Right lobe of liver (tissue), 6 donors: ENCODE measurements around the gene ALDH1L1. TPM values are rescaled to one million over a fixed set of nuclear protein-coding genes. Genes with fewer than 3 reads are reported as not detected.

Experiments
- ATAC-seq, 4 donors: fragments of 200-7000 bp; cut with Tn5 transposase; one replicate each; pipeline ENCODE4 v1.9.1; 2020; ENCODE audit warnings: mild to moderate bottlenecking in 4 of 4, moderate library complexity in 4 of 4
- DNase-seq, 3 donors: peaks; one replicate each; pipeline ENCODE4 v3.0.0-alpha.2; 2020
- H3K27ac ChIP-seq, 3 donors: fragments of 200-600 bp; one replicate each; pipeline ENCODE4 v1.8.0; 2022
- H3K27me3 ChIP-seq, 2 donors: fragments of 200-600 bp; one replicate each; pipeline ENCODE4 v1.8.0; 2022
- H3K36me3 ChIP-seq, 4 donors: fragments of 200-600 bp; sonication (generic) in 1 of 4; one replicate each; pipeline versions ENCODE4 v1.5.1 to v1.8.0; 2017 to 2022; ENCODE audit warnings: control low read depth in 1 of 4
- H3K4me1 ChIP-seq, 4 donors: fragments of 200-600 bp; sonication (generic) in 1 of 4; one replicate each; pipeline versions ENCODE4 v1.5.1 to v1.8.0; 2017 to 2022; ENCODE audit warnings: control low read depth in 1 of 4
- H3K4me3 ChIP-seq, 3 donors: fragments of 200-600 bp; one replicate each; pipeline ENCODE4 v1.8.0; 2022
- H3K9me3 ChIP-seq, 4 donors: fragments of 200-600 bp; sonication (generic) in 1 of 4; one replicate each; pipeline versions ENCODE4 v1.5.1 to v1.8.0; 2017 to 2022; ENCODE audit warnings: control low read depth in 1 of 4
- POLR2A ChIP-seq: fragments of 450-650 bp; IDR thresholded peaks from one replicate; pipeline ENCODE4 v1.6.1; 2017; ENCODE audit warnings: antibody characterized with exemption, mild to moderate bottlenecking
- WGBS: methylation state at CpG from one replicate; pipeline ENCODE4 v1.1.6; 2018; ENCODE audit warnings: low coverage, low lambda C conversion rate; ENCODE audit not compliant: insufficient coverage; ENCODE audit errors: missing lambda C conversion rate; 5-methylcytosine and 5-hydroxymethylcytosine counted together
- intact Hi-C, 2 donors: fragments of 100-400 bp; cut with DNase I; formaldehyde crosslinking; loops; one replicate each; pipeline versions ENCODE4 v1.11.2 to v1.14.1; 2022
- total RNA-seq, 6 experiments: library from RNA; depleted of rRNA in 2 of 6; stranded (reverse); fragments of >200 nt in 2 of 6; fragmentation: NEBNext Ultra II Directional in 3 of 6; extraction: Animal tissue kit (Norgen Biotek cat#: 25700) in 3 of 6; gene quantifications; one replicate each; pipeline versions ENCODE4 v1.1.0 to v1.2.4, GENCODE V29; 2016 to 2023
- TF ChIP-seq, protein P1 (sequence below), 4 donors: fragments of 200-600 bp in 3 of 4; fragments of 450-650 bp in 1 of 4; IDR thresholded peaks; one replicate each; pipeline versions ENCODE4 v1.5.1 to v1.8.0; 2016 to 2022; ENCODE audit warnings: antibody characterized with exemption in 4 of 4, mild to moderate bottlenecking in 2 of 4
- donor health status: DM: no; HTN: yes; CAD: no.
- donor health status: DM: no; HTN: no; CAD: no.
- donor health status: DM: no; HTN: no; CAD: no.
- donor health status: DM: no; HTN: yes; CAD: no.
- donor health status: DM: no; HTN: yes; CAD: no.

ALDH1L1 gene
- total RNA-seq, 6 experiments from 2014 or later, result 94.9 to 962 (median 353) TPM

DNA sequence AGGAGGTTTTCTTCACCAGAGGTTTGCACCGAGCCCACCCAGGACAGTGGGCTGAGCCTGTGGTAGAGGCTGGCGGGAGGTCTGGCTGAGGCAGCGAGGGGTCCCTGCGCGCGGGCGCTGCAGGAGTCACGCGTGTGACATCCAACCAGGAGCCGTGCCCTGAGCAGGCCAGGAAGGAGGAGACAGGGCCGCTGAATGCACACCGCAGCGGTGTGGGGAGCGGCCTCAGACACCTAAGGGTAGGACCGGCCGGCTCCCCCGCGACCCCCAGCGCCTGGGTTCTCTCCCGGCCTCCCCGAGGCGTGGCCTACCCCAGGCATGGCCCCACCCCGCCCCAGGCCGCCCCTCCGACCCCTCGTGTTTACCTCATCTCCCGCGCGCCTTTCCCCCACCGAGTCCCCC lies 96.9 kb downstream of the ALDH1L1 start:
- TF ChIP-seq POLR2A, result no peak
- TF ChIP-seq, protein P1, sequence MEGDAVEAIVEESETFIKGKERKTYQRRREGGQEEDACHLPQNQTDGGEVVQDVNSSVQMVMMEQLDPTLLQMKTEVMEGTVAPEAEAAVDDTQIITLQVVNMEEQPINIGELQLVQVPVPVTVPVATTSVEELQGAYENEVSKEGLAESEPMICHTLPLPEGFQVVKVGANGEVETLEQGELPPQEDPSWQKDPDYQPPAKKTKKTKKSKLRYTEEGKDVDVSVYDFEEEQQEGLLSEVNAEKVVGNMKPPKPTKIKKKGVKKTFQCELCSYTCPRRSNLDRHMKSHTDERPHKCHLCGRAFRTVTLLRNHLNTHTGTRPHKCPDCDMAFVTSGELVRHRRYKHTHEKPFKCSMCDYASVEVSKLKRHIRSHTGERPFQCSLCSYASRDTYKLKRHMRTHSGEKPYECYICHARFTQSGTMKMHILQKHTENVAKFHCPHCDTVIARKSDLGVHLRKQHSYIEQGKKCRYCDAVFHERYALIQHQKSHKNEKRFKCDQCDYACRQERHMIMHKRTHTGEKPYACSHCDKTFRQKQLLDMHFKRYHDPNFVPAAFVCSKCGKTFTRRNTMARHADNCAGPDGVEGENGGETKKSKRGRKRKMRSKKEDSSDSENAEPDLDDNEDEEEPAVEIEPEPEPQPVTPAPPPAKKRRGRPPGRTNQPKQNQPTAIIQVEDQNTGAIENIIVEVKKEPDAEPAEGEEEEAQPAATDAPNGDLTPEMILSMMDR (IDR thresholded peaks at IDR 0.05), result no peak
- peak in 2 of 3 donors; percentile 49 to 72 for DNase-seq
- Histone ChIP-seq H3K27ac (peak overlapping the region; percentile 67 to 86 (median 81)), H3K4me1 (no peaks in the 10 kb centered on the region), H3K9me3 (no peaks in the 10 kb centered on the region), H3K36me3 (no peaks in the 10 kb centered on the region), H3K4me3 (peak overlapping the region; percentile 67 to 90 (median 78)), H3K27me3 (no peaks in the 10 kb centered on the region)
- intact Hi-C loops, result no loop called here
- WGBS, result 0% methylated on average over 1 of the region's 30 CpGs
- ATAC-seq, result peak; percentile 64 to 71 (median 69)

- no peaks in the 10 kb centered on the region for H3K4me1 ChIP-seq
- H3K9me3 ChIP-seq, result no peaks in the 10 kb centered on the region
- no peaks in the 10 kb centered on the region for H3K27me3 ChIP-seq
- intact Hi-C loops, result no loop called here
- H3K27ac ChIP-seq, result peak overlapping the region in 1 of 3 donors; percentile 81
- no peaks in the 10 kb centered on the region for H3K36me3 ChIP-seq
- no peak for TF ChIP-seq POLR2A
- TF ChIP-seq, protein P1 (IDR thresholded peaks at IDR 0.05), result no peak
- H3K4me3 ChIP-seq, result peak overlapping the region; percentile 67 to 90 (median 78)
- WGBS, result 36% methylated on average over 3 of the region's 3 CpGs
- ATAC-seq, result no peak
- DNase-seq, result no peak
These were observed 97.3 kb downstream of the ALDH1L1 start for GRCh38 chr3:126083138-126083445.

GRCh38 chr3:126082362-126083137 lies 97.8 kb downstream of the ALDH1L1 start:
- intact Hi-C loops, result no loop called here
- Histone ChIP-seq H3K9me3 (no peaks in the 10 kb centered on the region), H3K36me3 (no peaks in the 10 kb centered on the region), H3K4me3 (no peak overlapping the region), H3K27me3 (no peaks in the 10 kb centered on the region), H3K4me1 (no peaks in the 10 kb centered on the region), H3K27ac (no peak overlapping the region)
- TF ChIP-seq, protein P1 (IDR thresholded peaks at IDR 0.05), result no peak
- TF ChIP-seq POLR2A, result no peak
- WGBS, result no CpG with 5 or more reads among the region's 15 CpGs
- no peak for ATAC-seq
- no peak for DNase-seq

GRCh38 chr3:126081618-126082361 lies 98.6 kb downstream of the ALDH1L1 start:
- Histone ChIP-seq H3K27me3 (no peaks in the 10 kb centered on the region), H3K4me3 (no peak overlapping the region), H3K36me3 (no peaks in the 10 kb centered on the region), H3K4me1 (no peaks in the 10 kb centered on the region), H3K9me3 (no peaks in the 10 kb centered on the region), H3K27ac (no peak overlapping the region)
- WGBS, result 73% methylated on average over 4 of the region's 9 CpGs
- ATAC-seq (peak in 1 of 4 donors; percentile 4), DNase-seq (no peak)
- TF ChIP-seq, protein P1 (IDR thresholded peaks at IDR 0.05), result peak in 3 of 4 donors; percentile 21 to 33 (median 28)
- no peak for TF ChIP-seq POLR2A
- intact Hi-C loops, result no loop called here
